NCI-H1092 (cell line): Measurements from ENCODE around the gene SELENOO.

ENCODE experiments used
- DNase-seq: peaks from one replicate; lab custom pipeline; 2025; lab: John Stamatoyannopoulos, UW

The SELENOO gene

GRCh38 chr22:50216684-50217520 is 16.1 kb downstream of the SELENOO start:
- DNase-seq = no peak

- DNase-seq = no peak
These were observed 16.8 kb downstream of the SELENOO start for GRCh38 chr22:50217543-50218152.

- DNase-seq = no peak
These were observed 17.6 kb downstream of the SELENOO start for GRCh38 chr22:50218153-50218995.

- DNase-seq = peak; percentile 19
These were observed 18.4 kb downstream of the SELENOO start for GRCh38 chr22:50218996-50219727.

- no peak for DNase-seq
These were observed 19.2 kb downstream of the SELENOO start for GRCh38 chr22:50219800-50220602.

- DNase-seq = no peak
These were observed 20.0 kb downstream of the SELENOO start for GRCh38 chr22:50220603-50221409.

GRCh38 chr22:50221410-50222300 is 20.8 kb downstream of the SELENOO start:
- DNase-seq = no peak

GRCh38 chr22:50222508-50222907 is 21.7 kb downstream of the SELENOO start:
- DNase-seq = no peak

GRCh38 chr22:50224071-50224470 is 23.3 kb downstream of the SELENOO start:
- no peak for DNase-seq

- no peak for DNase-seq
These were observed 24.6 kb downstream of the SELENOO start for GRCh38 chr22:50225200-50225969.

GRCh38 chr22:50226063-50226874 is 25.5 kb downstream of the SELENOO start:
- no peak for DNase-seq

- DNase-seq = no peak
These were observed 26.0 kb downstream of the SELENOO start for GRCh38 chr22:50226875-50227165.

GRCh38 chr22:50227579-50228215 is 26.9 kb downstream of the SELENOO start:
- no peak for DNase-seq

GRCh38 chr22:50228366-50228765 is 27.6 kb downstream of the SELENOO start:
- no peak for DNase-seq

GRCh38 chr22:50229370-50229769 is 28.6 kb downstream of the SELENOO start:
- no peak for DNase-seq

- DNase-seq = no peak
These were observed 31.8 kb downstream of the SELENOO start for GRCh38 chr22:50232481-50233151.

GRCh38 chr22:50233223-50233622 is 32.4 kb downstream of the SELENOO start:
- no peak for DNase-seq
